ENCODE data around the gene ZNF326.
"Not testable (repeated sequence)": the region's sequence is repeated elsewhere in the genome, so short reads cannot be mapped to it uniquely, and the experiment has no call there.

ZNF326 gene

DNA sequence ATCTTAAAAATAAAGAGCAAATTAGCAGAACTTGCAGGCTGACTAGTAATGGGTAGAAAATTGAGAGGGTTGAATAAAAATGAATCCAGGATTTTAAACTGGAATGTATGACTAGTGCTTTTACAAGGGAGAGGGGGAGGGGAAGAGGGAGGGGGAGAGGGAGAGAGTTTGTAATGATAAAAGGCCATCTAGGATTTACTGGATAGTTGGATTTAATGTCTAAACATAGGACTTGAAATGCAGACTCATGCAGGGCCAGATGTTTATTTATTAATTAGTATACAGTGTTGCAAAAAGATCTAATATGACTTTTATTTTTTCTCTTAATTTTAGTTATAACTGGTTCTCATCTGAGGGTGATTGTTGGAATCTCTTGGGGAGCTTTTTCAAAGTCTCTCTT, 4.3 kb downstream of the ZNF326 start:
- no peak for DNase-seq

DNA sequence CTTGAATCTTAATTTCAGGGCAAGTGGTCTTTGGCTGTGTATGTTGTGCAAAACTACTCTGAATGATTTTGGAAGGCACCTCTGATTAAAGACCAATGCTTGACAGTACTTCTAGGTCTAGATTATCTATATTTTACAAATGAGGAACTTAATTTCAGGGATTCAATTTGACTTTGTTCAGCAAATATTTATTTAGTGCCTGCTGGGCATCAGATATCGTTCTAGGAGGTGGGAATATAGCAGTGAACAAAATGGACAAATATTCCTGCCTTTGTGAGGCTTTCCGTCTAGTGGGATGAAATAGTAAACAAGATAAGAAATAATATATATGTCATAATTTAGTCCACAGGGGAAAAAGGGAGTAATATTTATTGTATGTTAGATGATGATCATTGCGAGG, 4.7 kb downstream of the ZNF326 start:
- no peak for DNase-seq

DNA sequence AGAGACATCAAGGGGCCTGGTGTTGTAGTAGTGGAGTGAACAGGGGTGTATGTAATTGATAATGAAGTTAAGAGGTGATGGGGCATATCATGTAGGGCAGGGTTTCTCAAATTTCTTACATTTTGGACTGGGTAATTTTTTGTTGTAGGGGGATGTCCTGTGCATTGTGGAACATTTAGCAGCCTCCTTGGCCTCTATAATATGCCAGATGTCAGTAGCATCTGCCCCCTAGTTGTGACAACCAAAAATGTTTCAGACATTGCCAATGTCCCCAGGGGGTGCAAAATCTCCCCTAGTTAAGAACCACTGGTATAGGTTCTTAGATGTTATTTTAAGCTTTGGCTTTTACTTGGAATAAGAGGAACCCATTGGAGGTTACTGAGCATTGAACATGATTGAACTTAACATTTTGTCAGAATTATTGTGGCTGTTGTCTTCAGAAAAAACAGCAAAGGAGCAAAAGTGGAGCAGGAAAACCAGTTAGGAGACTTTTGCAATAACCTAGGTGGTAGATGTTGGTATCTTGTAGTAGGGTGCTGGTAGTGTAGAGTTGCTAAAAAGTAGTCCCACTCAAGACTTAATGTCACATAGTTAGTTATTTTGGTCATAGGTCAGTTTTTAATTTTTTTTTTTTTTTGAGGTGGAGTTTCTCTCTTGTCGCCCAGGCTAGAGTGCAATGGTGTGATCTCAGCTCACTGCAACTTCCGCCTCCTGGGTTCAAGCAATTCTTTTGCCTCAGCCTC, 6.2 kb downstream of the ZNF326 start:
- no peak for DNase-seq

DNA sequence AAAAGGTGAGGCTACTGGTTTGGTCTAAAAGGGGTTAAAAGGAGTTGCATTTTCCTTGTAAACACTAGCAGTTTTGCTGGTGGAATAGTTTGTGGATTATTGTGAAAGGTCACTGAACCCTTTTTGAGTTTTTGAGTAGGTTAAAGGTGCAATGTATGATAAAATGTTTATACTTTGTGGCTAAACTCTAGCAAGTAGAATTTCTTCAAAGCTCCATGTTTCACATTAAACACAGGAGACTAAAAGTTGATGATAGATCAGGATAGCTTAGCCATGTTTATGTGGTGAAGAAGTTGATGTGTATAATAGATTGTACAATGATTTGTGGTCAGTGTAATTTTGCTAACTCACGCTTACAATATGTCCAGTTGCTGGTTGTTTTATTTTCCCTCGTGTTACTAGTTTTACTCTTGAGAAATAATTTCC, 13.1 kb downstream of the ZNF326 start:
- no peak for DNase-seq

DNA sequence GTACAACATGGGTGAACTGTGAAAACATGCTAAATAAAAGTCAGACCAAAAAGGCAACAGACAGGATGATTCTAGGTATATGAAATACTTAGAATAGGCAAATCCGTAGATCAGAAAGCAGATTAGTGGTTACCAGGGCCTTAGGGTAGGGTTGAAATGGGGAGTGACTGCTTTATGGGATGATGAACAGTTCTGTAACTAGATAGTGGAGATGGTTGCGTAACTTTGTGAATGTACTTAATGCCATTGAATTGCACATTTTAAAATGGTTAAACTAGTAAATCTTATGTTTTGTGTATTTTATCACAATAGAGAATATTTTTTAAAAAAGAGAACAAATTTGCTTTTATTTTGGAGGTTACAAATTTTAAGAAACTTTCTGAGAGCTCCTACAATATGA, 17.4 kb downstream of the ZNF326 start:
- DNase-seq: no peak

DNA sequence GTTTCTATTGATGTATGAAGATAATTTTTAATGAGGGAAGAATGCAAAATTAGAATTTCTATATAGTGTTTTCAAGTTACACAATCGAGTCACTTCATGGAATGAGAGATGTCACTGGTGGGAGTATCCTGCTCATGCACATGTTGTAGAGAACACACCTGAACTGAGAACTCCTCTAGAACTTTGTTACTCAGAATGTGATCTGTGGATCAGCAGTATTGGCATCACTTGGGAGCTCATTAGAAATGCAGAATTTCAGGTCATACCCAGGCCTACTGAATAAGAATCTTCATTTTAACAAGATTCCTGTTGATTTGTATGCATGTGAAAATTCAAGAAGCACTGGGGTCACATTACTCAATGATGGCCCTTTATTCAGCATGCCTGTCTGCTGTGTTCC, 28.8 kb downstream of the ZNF326 start:
- no peak for DNase-seq

DNA sequence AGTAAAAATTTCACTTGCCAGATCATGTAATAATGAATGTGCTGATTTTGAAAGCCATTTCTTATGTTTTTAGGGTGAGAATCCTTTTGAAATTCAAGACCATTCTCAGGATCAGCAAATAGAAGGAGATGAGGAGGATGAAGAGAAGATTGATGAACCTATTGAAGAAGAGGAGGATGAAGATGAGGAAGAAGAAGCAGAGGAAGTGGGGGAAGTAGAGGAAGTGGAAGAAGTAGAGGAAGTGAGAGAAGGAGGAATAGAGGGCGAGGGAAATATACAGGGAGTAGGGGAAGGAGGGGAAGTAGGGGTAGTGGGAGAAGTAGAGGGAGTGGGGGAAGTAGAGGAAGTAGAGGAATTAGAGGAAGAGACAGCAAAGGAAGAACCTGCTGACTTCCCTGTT, 32.4 kb downstream of the ZNF326 start:
- DNase-seq: no peak

DNA sequence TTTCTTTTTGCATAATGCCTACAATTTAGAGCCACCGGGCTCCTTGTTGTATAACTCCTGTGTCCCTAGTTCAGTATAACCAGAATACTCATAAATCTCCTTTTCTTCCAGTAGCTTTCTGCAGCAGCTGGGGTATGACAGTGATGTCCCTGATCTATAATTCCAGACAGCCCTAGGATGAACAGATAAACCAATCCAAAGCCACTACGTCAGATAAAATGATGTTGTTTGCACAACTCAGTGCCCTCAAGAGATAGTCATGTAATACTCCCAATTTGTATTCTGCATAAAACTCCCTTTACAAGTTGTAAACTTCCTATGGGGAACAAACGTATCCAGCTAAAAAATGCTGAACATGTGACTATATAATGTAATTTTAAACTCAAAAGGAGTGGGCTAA, 44.7 kb downstream of the ZNF326 start:
- no peak for DNase-seq

DNA sequence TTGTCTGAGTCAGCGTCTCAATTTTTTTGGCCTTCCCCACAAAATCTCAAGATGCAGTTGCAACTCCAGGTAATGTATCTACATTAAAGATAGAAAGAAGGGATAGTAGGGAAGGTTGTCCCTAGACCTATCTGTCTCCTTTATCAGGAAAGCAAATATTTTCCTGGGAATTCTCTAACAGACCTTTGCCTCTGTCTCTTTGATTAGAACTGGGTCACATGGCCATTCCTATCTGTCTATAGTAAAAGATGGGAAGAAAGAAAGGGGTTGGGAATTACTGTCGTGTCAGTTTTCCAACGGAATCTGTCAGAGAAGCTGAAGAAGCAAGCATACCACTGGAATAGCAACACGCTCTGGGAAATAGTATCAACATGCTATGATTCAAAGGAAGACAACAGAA, 48.7 kb downstream of the ZNF326 start:
- DNase-seq: no peak

DNA sequence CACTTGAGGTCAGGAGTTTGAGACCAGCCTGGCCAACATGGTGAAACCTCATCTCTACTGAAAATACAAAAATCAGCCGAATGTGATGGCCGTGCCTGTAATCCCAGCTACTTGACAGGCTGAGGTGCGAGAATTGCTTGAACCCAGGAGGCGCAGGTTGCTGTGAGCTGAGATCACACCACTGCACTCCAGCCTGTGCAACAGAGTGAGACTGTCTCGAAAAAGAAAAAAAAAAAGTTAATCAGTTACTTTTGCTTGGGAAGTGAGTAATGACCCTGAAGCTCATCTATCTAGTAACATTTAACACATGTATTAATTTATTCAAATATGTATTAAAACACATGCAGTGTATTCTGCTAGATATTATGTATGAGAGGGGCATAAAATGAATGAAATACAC, 49.4 kb downstream of the ZNF326 start:
- no peak for DNase-seq

DNA sequence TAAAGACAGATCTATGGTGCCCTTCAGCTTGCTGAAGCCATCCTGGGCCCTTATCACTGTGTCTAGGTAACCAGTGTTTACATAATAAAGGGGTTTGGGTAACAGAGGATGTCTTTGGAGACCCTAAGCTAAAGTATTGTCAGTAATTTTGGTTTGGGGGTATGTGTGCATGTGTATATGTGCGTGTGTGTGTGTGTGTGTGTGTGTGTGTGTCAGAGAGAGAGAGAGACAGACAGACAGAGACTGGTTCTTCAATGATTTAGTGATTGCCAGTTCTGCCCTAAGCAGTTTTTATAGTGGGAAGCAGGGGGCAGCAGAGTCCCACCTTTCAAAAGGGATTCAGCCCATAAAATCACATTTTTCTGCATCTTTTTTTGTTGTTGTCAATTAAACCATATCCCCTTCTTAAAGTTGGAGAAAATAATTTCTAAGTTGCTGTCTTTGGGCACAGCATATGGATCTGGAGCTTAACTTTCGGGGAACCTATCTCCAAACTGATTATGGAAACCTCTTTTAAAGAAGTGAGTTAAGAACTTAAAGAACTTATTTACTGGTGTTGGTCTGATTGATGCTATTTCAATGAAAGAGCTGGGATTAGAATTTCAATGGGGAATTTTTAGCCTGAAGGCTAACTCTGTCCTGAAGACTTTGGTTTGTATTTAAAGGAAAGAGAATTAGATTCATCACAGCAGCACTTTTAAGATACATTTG, 51.1 kb downstream of the ZNF326 start:
- DNase-seq: peak; percentile 4

DNA sequence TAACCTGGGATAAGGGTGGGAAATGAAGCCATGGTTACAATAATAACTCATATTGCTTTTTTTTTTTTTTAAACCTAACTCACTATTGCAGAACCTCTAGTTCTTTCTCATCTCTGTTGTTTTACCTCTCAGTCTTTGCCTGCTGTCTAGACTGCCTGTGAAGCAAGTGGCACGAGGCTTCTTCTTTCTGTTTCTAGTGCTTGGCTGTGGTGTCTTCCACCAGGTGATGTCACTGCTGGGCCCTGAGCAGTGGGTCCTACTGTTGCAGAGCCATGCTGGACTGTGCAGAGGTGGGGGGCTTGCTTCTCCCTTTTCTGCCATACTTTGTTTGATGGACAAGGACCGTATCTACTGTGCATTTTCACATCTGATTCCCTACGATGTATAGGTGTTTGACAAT, 51.7 kb downstream of the ZNF326 start:
- no peak for DNase-seq

DNA sequence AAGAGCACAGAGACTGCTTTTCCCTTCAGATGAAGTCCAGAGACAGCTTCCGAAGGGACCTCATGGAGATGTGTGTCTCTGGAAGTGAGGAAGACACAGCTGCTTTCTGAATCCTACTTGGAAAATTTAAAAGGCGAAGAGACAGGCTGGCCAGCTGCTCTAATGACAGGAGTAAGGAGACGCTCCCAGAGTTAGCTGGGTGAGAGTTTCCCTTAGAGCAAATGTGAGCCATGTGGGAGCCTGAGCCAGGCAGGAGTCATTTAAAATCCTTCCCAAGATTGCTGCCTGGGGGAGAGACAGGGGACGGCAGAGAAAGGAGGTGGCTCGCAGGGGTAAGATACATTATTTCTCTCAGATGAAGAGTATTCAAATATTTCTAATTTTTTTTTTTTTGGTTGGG, 53.1 kb downstream of the ZNF326 start:
- DNase-seq: no peak

DNA sequence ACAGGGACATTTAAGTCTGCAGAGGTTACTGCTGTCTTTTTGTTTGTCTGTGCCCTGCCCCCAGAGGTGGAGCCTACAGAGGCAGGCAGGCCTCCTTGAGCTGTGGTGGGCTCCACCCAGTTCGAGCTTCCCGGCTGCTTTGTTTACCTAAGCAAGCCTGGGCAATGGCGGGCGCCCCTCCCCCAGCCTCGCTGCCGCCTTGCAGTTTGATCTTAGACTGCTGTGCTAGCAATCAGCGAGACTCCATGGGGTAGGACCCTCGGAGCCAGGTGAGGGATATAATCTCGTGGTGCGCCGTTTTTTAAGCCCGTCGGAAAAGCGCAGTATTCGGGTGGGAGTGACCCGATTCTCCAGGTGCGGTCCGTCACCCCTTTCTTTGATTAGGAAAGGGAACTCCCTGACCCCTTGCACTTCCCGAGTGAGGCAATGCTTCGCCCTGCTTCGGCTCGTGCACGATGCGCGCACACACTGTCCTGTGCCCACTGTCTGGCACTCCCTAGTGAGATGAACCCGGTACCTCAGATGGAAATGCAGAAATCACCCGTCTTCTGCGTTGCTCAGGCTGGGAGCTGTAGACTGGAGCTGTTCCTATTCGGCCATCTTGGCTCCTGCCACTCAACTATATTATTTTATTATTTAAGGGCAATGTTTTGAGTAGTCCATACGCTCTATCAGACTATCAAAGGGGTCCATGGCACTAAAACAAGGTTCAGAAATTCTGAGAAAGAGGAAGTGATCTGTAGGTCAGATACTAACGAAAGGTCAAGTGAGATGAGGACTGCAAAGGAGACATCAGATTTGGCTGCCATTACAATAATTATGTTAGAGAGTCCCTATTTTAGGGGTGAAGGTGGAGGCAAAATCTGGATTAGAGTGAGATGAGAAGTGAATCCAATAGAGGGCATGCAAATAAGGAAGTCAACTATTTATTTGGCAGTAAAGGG, 68.1 kb downstream of the ZNF326 start:
- DNase-seq: not testable (repeated sequence)

DNA sequence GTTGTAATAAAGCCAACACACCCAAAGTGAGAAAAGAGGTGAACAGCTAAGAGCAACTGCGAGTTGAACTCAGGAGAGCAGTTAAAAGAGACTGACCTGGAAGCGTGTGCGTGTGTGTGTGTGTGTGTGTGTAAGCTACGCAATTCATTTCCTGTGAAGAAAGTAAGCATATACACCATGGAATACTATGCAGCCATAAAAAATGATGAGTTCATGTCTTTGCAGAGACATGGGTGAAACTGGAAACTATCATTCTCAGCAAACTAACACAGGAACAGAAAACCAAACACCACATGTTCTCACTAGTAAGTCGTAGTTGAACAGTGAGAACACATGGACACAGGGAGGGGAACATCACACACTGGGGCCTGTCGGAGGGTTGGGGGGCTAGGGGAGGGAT, 69.2 kb downstream of the ZNF326 start:
- DNase-seq: not testable (repeated sequence)

DNA sequence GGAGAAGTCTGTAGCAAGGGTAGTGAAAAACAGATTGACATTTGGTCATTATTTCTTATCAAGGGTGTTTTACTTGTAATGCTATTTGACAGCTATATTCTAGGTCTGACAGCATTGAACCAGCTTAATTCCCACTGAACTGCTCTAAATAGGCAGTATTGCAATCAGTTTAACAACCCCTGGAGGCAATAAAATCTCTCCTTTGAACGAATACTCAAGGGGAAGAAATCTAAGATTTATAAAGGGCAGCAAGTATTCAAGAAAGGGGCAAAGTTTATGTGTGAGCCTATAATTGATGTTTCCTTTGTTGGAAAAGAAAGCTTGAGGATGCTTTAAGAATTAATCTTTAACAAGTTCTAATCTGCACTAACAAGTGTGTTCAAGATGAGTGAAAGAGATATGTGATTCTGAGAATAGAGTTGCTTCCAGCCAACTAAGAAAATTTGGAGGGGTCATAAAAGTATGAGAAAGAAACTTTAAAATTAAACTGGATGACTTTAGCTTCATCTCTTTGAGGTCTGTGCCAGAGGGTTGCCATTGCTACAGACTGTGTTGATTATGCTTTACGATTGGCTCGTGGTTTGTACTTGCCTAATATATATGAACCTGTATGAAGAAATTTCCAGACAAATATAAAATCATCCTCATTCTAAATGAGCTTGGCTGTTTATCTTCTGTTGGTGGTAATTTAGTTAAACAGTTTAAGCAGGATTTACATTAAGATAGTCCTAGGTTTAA, 72.5 kb downstream of the ZNF326 start:
- DNase-seq: no peak

DNA sequence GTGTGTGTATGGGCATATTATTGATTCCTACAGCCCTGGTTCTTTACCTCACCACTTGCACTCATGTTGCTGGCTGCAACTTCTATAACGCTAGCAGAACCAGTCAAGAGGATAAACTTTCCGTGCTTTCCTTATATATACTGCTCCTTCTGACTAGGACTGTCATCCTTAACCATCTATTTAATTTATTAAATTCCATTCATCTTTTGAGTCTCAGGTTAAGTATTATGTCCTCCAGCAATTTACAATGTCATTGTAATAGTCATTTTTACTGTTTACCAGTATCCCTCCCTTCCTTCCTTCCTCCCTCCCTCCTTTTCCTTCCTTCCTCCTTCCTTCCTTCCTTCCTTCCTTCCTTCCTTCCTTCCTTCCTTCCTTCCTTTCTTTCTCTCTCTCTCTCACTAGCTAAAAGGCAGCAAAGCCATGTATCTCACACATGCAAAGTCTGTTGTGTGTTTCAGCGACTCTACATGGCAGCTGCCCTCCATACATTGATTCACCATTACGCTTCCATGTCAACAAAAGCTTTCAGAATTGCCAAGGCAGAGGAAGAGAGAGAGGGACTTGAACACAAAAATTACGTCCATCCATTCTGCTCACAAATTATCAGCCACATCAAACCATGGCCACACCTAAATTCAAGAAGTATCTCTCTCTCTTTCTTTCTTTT, 73.8 kb downstream of the ZNF326 start:
- no peak for DNase-seq

DNA sequence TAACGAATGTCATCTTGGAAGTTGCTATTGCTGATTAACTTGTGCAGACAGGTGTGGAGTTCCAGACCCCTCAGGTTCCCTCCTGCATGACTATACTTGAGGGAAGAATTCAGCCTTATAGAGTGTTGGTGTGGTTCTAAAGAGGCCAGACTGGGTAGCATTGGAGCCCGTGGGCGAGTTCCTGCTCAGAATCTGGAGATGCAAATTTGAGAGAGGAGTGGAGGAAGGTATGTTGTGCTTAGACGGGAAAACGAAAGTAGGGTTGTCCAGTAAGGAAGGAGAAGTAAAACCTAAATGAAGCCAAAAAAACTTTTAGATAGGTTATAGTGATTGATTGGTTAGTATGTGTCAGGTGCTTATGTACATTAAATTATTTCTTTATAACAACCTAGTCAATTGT, 79.2 kb downstream of the ZNF326 start:
- no peak for DNase-seq

DNA sequence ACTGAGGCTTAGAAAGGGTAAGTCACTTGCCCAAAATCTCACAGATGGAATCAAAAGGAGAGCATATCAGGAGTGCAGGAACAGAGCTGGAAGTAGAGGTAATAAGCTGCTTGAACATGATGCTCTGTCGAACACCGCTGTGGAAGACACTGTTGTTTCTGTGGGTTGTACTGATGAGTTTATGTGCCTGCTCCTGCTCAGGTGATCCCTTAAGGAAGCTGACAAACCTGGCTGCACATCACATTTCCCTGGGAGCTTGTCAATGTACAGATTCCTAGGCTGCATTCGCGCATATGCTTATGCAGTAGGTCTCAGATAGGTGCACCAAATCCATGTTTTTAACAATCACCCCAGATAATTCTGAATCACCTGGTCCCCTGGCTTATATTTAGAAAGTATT, 79.7 kb downstream of the ZNF326 start:
- no peak for DNase-seq

DNA sequence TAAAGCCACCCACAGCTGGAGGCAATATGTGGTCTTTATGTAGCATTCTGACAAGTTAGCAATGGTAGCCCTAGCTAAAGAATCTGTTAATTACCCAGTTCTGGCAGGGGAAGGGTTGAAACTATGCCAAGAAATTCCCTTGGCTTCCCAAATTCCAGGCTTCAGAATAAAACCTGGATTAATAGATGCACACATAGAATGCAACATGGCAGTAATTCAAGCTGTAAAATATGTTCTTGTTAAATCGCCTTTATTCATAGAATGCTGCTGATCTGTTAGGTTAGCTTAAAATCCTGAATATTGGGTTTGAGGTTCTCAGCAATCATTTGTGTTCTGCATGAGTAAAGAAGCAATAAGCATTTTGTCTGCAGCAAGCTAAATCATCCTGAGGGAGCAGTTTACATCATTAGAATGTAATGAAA, 80.1 kb downstream of the ZNF326 start:
- DNase-seq: no peak

DNA sequence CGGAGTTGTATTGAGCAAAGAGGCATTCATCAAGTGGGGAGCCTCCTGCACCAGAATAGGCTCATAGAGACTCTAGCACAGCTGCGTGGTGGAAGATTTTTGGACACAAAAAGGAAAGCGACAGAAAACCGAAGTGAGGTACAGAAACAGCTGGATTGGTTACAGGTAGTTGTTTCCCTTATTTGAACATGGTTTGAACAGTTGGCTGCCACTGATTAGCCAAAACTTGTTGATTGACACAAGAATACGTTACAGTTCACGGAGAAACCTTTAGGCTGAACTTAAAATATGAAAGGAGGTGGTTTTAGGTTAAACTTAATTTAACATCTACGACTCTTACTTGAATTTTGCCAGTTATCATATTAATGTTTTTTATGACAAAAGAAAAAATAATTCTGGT, 89.1 kb downstream of the ZNF326 start:
- DNase-seq: no peak

All from activated CD4-positive, alpha-beta T cell treated with anti-CD3 and anti-CD28 coated beads, Interleukin-2, amount 50 U/mL, for 1 hour (primary cell).